BJ (cell line): Measurements from ENCODE around the gene TAF6L. TPM values are rescaled to one million over a fixed set of nuclear protein-coding genes. Genes with fewer than 3 reads are reported as not detected.

ENCODE experiments used
- CTCF ChIA-PET: fragments of 350-600 bp; formaldehyde crosslinking; extraction: SDS; loops from one replicate; lab custom pipeline; 2021; ENCODE audit warnings: antibody characterized with exemption, inconsistent platforms; lab: Yijun Ruan, JAX
- POLR2A ChIA-PET: fragments of 300-600 bp; sonication (Branson Sonifier 250); formaldehyde crosslinking; extraction: SDS; loops from one replicate; lab custom pipeline; 2021; ENCODE audit warnings: antibody characterized with exemption; lab: Charles Lee
- DNase-seq: peaks from one replicate; pipeline ENCODE4 v3.0.0-alpha.2; 2011; ENCODE audit warnings: low read depth
- H3K27me3 ChIP-seq: 2 replicates; pipeline ENCODE4 v1.6.0; 2011; ENCODE audit warnings: low read length; ENCODE audit not compliant: control insufficient read depth, insufficient read depth
- H3K36me3 ChIP-seq: 2 replicates; pipeline ENCODE4 v1.5.1; 2011; ENCODE audit warnings: low read length; ENCODE audit not compliant: control insufficient read depth, insufficient read depth
- H3K4me3 ChIP-seq: 2 replicates; pipeline ENCODE4 v1.5.1; 2011; ENCODE audit warnings: low read depth, mild to moderate bottlenecking, control low read depth, low read length
- polyA plus RNA-seq: library from polyadenylated mRNA; depleted of rRNA; stranded (reverse); fragments of >200 nt; gene quantifications from 2 replicates; pipeline ENCODE4 v1.2.3, GENCODE V29; 2011
- TF ChIP-seq, protein P1 (sequence below): IDR thresholded peaks from 2 replicates; pipeline ENCODE4 v1.5.1; 2011; ENCODE audit warnings: low read depth, mild to moderate bottlenecking, control low read depth, inconsistent platforms, low read length, moderate library complexity; ENCODE audit not compliant: insufficient read depth

The TAF6L gene
- polyA plus RNA-seq, 1 experiment, result 17.0 TPM

DNA sequence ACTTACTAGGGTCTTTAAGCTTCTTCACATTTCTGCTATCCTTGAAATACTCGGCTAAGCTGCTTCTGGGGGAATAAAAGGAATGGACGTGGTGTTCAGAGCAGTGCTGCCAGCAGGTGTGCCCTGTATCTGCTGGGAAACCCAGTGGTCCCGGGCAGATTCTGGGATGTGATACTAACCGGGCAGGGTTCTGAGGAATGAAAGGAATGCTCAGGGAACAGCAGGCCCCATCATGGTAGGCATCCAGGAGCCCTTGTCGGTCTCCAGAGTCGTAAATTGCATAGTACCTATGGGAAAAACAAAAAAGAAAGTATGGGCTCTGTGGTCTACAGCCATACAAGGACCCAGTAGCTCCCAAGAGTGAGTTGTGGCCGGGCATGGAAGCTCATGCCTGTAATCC lies 25.1 kb downstream of the TAF6L start:
- POLR2A ChIA-PET, result no interaction called here
- peaks cover 43% of the 10 kb centered on the region for H3K36me3 ChIP-seq
- TF ChIP-seq, protein P1, sequence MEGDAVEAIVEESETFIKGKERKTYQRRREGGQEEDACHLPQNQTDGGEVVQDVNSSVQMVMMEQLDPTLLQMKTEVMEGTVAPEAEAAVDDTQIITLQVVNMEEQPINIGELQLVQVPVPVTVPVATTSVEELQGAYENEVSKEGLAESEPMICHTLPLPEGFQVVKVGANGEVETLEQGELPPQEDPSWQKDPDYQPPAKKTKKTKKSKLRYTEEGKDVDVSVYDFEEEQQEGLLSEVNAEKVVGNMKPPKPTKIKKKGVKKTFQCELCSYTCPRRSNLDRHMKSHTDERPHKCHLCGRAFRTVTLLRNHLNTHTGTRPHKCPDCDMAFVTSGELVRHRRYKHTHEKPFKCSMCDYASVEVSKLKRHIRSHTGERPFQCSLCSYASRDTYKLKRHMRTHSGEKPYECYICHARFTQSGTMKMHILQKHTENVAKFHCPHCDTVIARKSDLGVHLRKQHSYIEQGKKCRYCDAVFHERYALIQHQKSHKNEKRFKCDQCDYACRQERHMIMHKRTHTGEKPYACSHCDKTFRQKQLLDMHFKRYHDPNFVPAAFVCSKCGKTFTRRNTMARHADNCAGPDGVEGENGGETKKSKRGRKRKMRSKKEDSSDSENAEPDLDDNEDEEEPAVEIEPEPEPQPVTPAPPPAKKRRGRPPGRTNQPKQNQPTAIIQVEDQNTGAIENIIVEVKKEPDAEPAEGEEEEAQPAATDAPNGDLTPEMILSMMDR, result no peak
- CTCF ChIA-PET, result interaction anchor here (1.8 kb wide), 1 partner anchor 9 kb away, joined by 5 read pairs; the partner anchor contains the start of gene TMEM179B
- no peaks in the 10 kb centered on the region for H3K27me3 ChIP-seq
- no peak for DNase-seq
- no peak overlapping the region for H3K4me3 ChIP-seq

DNA sequence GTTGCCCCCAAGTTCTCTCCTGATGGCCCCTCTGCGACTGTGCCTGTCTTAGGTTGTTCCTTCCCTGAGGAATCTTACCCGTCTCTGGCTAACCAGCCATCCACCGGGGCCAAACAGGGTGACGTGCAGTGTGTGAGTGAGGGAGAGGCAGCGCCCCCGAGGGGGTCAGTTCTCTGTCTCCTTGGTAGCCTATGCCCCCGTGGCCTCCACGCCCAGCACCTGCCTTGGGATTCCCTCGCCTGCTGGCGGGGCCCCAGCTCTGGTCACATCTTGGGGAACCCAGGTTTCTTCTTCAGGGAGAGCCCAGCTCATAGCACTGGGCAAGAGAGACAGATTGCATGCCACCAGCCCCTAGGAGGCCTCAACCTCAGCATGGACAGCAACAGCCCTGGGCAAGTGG lies 28.3 kb downstream of the TAF6L start:
- Histone ChIP-seq H3K4me3 (no peak overlapping the region), H3K27me3 (no peaks in the 10 kb centered on the region), H3K36me3 (peaks cover 50% of the 10 kb centered on the region)
- POLR2A ChIA-PET, result no interaction called here
- no peak for DNase-seq
- CTCF ChIA-PET, result interaction anchor here (2.4 kb wide), 1 partner anchor 13 kb away, joined by 14 read pairs; the partner anchor contains the start of gene TMEM179B
- TF ChIP-seq, protein P1, result no peak

DNA sequence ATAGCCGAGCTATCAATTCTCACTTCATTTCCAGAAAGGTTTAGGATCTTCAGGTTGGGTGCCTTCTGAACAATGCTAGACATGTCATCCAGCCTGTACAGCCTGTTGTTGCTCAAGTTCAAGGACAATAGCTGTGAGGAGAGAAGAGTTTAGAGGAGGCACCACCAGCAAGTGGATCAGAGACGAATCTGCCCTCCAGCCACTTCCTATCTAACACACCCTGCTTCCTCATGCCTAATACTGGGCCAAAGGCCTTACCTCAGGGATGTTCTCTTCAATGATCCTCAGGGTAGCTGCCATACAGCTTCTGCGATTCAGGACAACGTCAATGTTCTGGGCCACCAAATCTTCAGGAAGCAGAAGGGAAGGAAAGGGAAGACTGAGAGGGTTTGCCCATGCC lies 29.9 kb downstream of the TAF6L start:
- H3K27me3 ChIP-seq, result no peaks in the 10 kb centered on the region
- ChIA-PET CTCF (interaction anchor here (0.6 to 2.4 kb wide), 3 partner anchors 14 to 55 kb away, joined by 3 to 14 read pairs (median 4); partner anchors contain the start of genes STX5 and TMEM179B), POLR2A (no interaction called here)
- TF ChIP-seq, protein P1, result no peak
- no peak overlapping the region for H3K4me3 ChIP-seq
- H3K36me3 ChIP-seq, result peaks cover 44% of the 10 kb centered on the region
- no peak for DNase-seq

DNA sequence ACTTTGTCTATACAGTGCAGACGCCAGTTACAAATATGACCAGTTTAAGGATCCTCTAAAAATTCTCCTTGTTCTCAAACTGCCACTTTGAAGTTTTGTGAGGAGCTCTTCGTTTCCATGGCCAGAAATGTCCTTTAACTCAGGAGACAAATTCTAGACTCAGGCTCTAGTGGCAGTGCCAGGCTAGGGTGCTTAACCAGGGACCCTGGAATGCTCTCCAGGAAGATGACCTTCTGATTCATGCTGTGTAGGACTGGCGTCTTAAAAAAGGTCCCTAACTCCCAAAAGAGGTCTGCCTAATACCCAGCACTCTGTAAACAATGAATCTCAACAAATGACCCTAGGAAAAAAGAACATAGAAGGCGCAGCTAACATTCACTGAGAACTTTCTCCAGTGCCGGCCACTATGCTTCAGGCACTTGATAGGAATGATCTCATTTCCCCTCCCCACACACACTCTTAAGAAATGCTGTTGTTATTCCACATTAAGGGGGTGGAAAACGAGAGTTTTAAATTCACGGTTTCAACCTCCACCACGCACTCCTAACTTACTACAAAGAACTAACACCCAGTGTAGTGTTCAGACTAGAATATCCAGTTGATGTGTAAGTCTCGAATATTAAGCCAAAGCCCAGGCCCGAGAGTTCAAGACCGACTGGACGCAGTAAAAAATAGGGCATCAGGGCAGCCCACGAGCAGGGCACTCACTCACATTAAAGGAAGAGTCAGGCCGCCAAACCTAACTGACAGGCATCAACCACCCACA lies 33.3 kb downstream of the TAF6L start:
- TF ChIP-seq, protein P1, result no peak
- Histone ChIP-seq H3K36me3 (peaks cover 29% of the 10 kb centered on the region), H3K27me3 (no peaks in the 10 kb centered on the region), H3K4me3 (peak overlapping the region; percentile 77)
- POLR2A ChIA-PET, result interaction anchor here (0.6 kb wide), 2 partner anchors 27 to 47 kb away, joined by 3 read pairs; partner anchors contain the start of gene STX5
- CTCF ChIA-PET, result interaction anchor here (1.4 kb wide), 1 partner anchor 18 kb away, joined by 6 read pairs; no protein-coding TSS in a partner anchor
- DNase-seq, result no peak
